ENCODE results near the gene A3GALT2. TPM values are rescaled to one million over a fixed set of nuclear protein-coding genes. Genes with fewer than 3 reads are reported as not detected.

Gene A3GALT2
- total RNA-seq, 1 experiment from 2014 or later, result not detected

DNA sequence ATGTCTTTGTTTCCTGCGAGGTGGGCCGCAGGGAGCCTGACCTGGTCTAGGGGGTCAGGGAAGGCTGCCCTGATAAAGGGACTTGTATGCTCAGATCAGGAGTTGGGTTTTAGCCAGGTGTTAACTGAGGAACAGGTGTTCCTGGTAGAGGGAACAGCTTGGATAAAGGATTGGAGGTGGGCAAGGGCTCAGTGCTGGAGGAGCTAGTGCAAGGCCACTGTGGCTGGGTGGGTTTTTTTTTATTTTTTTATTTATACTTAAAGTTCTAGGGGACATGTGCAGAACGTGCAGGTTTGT lies 31.1 kb downstream of the A3GALT2 start:
- Mint-ChIP-seq H3K36me3 (peaks cover 12% of the 10 kb centered on the region), H3K9me3 (peaks cover 3% of the 10 kb centered on the region; the same call in 1 of the 2 replicates), H3K27me3 (ENCODE audit: low read depth) (no peaks in the 10 kb centered on the region), H3K4me1 (peaks cover 2% of the 10 kb centered on the region; the same call in 1 of the 2 replicates), H3K4me3 (no peak overlapping the region), H3K27ac (no peak overlapping the region)
- POLR2A ChIA-PET, result no interaction called here
- no peak for TF ChIP-seq JAZF1 (CRISPR knock-in tag; IDR thresholded peaks at IDR 0.05)
- DNase-seq (ENCODE audit: low spot score), result no peak
- CTCF ChIA-PET, result no interaction called here
- ATAC-seq, result no peak

DNA sequence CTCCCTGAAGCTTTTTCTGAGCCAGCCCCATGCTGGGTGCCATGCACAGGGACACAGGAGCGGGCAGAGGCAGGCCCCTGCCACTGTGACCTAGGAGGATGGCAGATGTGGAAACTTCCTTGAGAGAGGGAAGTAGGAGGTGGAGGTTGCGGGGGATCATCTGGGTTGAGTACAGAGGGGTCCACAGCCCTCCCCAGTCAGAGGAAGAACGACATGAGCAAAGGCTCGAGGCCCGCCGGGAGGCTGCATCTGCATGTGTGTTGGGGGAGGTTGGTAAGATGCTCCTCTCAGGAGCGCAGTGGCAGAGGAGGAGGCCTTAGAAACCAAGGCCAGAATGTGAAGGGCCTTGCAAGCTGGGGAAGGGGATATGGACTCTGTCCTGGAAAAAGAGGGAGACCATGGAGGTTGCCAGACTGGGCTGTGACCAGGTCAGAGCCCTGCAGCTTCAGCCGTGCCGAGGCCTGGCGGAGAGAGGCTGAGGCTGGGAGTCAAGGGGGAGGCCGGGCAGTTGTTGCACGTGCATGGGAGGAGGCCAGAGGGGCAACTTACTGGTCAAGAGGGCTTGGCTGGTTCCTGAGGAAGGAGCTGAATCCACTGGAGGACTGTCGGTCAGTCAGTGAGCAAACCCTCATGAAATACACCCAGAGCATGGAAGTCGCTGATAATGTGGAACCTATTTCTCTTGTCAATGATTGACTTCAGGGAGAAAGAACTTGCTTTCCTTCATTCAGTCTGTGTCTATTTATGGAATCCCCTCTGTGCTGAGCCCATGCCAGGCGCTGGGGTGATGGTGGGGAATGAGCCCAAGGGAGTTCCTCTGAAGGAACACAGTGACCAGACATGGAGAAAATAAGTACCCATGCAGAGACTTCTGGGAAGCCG lies 31.7 kb downstream of the A3GALT2 start:
- Mint-ChIP-seq H3K27me3 (ENCODE audit: low read depth) (no peaks in the 10 kb centered on the region), H3K27ac (no peak overlapping the region), H3K36me3 (peaks cover 14% of the 10 kb centered on the region), H3K4me3 (no peak overlapping the region), H3K4me1 (no peaks in the 10 kb centered on the region), H3K9me3 (peaks cover 3% of the 10 kb centered on the region; the same call in 1 of the 2 replicates)
- no peak for ATAC-seq
- no peak for DNase-seq (ENCODE audit: low spot score)
- ChIA-PET CTCF (no interaction called here), POLR2A (interaction anchor here (0.6 kb wide), 1 partner anchor 16 kb away, joined by 4 read pairs; no protein-coding TSS in a partner anchor)
- TF ChIP-seq, protein P1, sequence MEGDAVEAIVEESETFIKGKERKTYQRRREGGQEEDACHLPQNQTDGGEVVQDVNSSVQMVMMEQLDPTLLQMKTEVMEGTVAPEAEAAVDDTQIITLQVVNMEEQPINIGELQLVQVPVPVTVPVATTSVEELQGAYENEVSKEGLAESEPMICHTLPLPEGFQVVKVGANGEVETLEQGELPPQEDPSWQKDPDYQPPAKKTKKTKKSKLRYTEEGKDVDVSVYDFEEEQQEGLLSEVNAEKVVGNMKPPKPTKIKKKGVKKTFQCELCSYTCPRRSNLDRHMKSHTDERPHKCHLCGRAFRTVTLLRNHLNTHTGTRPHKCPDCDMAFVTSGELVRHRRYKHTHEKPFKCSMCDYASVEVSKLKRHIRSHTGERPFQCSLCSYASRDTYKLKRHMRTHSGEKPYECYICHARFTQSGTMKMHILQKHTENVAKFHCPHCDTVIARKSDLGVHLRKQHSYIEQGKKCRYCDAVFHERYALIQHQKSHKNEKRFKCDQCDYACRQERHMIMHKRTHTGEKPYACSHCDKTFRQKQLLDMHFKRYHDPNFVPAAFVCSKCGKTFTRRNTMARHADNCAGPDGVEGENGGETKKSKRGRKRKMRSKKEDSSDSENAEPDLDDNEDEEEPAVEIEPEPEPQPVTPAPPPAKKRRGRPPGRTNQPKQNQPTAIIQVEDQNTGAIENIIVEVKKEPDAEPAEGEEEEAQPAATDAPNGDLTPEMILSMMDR (IDR thresholded peaks at IDR 0.05), result no peak
- TF ChIP-seq TP53 (CRISPR knock-in tag; IDR thresholded peaks at IDR 0.05), result no peak
- no peak for TF ChIP-seq FOXJ3 (CRISPR knock-in tag; IDR thresholded peaks at IDR 0.05; ENCODE audit: borderline replicate concordance)
- TF ChIP-seq CBFB (CRISPR knock-in tag; IDR thresholded peaks at IDR 0.05; ENCODE audit: low read depth), result no peak
- no peak for TF ChIP-seq SOX15 (CRISPR knock-in tag; IDR thresholded peaks at IDR 0.05)
- no peak for TF ChIP-seq JUN (CRISPR knock-in tag; IDR thresholded peaks at IDR 0.05)

DNA sequence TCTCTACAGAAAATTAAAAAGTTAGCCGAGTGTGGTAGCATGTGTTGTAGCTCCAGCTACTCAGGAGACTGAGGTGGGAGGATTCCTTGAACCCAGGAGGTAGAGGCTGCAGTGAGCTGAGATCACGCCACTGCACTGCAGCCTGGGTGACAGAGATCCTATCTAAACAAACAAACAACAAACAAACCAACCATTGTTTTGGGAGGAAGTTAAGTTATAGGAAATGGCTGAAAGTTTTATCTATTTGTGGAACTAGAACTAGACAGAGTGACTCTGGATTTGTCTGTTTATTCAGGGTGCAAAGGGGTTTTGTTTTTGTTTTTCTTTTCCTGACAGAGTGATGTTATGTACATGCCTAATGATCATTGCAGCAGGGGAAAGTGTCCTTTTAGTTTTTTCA lies 33.6 kb downstream of the A3GALT2 start:
- Mint-ChIP-seq H3K4me1 (no peaks in the 10 kb centered on the region), H3K27ac (no peak overlapping the region), H3K27me3 (ENCODE audit: low read depth) (no peaks in the 10 kb centered on the region), H3K4me3 (no peak overlapping the region), H3K9me3 (peaks cover 3% of the 10 kb centered on the region; the same call in 1 of the 2 replicates), H3K36me3 (peaks cover 20% of the 10 kb centered on the region)
- DNase-seq (ENCODE audit: low spot score) (no peak), ATAC-seq (no peak)
- ChIA-PET POLR2A (no interaction called here), CTCF (no interaction called here)
- TF ChIP-seq ELF4 (CRISPR knock-in tag; IDR thresholded peaks at IDR 0.05; ENCODE audit: low read depth), result no peak
- TF ChIP-seq, protein P2, sequence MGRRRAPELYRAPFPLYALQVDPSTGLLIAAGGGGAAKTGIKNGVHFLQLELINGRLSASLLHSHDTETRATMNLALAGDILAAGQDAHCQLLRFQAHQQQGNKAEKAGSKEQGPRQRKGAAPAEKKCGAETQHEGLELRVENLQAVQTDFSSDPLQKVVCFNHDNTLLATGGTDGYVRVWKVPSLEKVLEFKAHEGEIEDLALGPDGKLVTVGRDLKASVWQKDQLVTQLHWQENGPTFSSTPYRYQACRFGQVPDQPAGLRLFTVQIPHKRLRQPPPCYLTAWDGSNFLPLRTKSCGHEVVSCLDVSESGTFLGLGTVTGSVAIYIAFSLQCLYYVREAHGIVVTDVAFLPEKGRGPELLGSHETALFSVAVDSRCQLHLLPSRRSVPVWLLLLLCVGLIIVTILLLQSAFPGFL (CRISPR knock-in tag; IDR thresholded peaks at IDR 0.05; ENCODE audit: borderline replicate concordance), result no peak
- no peak for TF ChIP-seq FOXJ3 (CRISPR knock-in tag; IDR thresholded peaks at IDR 0.05; ENCODE audit: borderline replicate concordance)
- no peak for TF ChIP-seq TEAD4 (CRISPR knock-in tag; IDR thresholded peaks at IDR 0.05)
- TF ChIP-seq, protein P3, sequence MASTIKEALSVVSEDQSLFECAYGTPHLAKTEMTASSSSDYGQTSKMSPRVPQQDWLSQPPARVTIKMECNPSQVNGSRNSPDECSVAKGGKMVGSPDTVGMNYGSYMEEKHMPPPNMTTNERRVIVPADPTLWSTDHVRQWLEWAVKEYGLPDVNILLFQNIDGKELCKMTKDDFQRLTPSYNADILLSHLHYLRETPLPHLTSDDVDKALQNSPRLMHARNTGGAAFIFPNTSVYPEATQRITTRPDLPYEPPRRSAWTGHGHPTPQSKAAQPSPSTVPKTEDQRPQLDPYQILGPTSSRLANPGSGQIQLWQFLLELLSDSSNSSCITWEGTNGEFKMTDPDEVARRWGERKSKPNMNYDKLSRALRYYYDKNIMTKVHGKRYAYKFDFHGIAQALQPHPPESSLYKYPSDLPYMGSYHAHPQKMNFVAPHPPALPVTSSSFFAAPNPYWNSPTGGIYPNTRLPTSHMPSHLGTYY (CRISPR knock-in tag; IDR thresholded peaks at IDR 0.05), result no peak
- TF ChIP-seq, protein P4, sequence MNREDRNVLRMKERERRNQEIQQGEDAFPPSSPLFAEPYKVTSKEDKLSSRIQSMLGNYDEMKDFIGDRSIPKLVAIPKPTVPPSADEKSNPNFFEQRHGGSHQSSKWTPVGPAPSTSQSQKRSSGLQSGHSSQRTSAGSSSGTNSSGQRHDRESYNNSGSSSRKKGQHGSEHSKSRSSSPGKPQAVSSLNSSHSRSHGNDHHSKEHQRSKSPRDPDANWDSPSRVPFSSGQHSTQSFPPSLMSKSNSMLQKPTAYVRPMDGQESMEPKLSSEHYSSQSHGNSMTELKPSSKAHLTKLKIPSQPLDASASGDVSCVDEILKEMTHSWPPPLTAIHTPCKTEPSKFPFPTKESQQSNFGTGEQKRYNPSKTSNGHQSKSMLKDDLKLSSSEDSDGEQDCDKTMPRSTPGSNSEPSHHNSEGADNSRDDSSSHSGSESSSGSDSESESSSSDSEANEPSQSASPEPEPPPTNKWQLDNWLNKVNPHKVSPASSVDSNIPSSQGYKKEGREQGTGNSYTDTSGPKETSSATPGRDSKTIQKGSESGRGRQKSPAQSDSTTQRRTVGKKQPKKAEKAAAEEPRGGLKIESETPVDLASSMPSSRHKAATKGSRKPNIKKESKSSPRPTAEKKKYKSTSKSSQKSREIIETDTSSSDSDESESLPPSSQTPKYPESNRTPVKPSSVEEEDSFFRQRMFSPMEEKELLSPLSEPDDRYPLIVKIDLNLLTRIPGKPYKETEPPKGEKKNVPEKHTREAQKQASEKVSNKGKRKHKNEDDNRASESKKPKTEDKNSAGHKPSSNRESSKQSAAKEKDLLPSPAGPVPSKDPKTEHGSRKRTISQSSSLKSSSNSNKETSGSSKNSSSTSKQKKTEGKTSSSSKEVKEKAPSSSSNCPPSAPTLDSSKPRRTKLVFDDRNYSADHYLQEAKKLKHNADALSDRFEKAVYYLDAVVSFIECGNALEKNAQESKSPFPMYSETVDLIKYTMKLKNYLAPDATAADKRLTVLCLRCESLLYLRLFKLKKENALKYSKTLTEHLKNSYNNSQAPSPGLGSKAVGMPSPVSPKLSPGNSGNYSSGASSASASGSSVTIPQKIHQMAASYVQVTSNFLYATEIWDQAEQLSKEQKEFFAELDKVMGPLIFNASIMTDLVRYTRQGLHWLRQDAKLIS (CRISPR knock-in tag; IDR thresholded peaks at IDR 0.05; ENCODE audit: borderline replicate concordance), result no peak
- TF ChIP-seq ATF1 (CRISPR knock-in tag; IDR thresholded peaks at IDR 0.05), result no peak
- no peak for TF ChIP-seq GRHL2 (CRISPR knock-in tag; IDR thresholded peaks at IDR 0.05; ENCODE audit: insufficient replicate concordance, severe bottlenecking)
- TF ChIP-seq, protein P5, sequence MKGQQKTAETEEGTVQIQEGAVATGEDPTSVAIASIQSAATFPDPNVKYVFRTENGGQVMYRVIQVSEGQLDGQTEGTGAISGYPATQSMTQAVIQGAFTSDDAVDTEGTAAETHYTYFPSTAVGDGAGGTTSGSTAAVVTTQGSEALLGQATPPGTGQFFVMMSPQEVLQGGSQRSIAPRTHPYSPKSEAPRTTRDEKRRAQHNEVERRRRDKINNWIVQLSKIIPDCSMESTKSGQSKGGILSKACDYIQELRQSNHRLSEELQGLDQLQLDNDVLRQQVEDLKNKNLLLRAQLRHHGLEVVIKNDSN (CRISPR knock-in tag; IDR thresholded peaks at IDR 0.05), result no peak
- TF ChIP-seq OVOL2 (CRISPR knock-in tag; IDR thresholded peaks at IDR 0.05; ENCODE audit: borderline replicate concordance), result no peak
- TF ChIP-seq, protein P6, sequence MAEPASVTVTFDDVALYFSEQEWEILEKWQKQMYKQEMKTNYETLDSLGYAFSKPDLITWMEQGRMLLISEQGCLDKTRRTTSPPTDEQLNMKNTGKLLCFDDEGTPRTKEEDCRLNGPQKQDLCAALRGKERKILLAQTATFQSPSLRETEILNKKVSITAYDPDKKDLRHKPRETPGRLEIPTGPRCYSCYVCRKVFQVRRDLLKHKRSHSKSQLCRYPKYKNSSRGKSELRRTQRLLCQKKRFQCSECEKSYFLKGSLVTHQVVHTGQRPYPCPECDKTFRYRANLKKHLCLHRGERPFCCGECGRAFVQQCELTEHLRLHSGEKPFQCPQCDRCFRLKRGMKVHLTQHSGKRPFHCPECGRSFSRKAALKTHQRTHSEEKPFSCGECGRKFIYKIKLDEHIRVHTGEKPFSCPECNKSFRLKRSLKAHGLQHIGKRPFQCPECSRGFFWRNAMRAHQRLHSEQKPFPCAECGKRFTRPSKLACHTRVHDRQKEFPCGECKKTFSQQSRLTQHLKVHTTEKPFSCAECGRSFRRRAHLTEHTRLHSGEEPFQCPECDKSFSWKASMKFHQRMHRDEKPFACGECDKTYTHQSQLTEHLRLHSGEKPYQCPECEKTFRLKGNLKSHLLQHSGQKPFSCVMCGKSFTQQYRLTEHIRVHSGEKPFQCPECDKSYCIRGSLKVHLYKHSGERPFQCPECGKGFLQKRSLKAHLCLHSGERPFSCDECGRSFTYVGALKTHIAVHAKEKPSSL (CRISPR knock-in tag; conservative IDR thresholded peaks at IDR 0.05), result no peak
- TF ChIP-seq, protein P7, sequence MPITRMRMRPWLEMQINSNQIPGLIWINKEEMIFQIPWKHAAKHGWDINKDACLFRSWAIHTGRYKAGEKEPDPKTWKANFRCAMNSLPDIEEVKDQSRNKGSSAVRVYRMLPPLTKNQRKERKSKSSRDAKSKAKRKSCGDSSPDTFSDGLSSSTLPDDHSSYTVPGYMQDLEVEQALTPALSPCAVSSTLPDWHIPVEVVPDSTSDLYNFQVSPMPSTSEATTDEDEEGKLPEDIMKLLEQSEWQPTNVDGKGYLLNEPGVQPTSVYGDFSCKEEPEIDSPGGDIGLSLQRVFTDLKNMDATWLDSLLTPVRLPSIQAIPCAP (CRISPR knock-in tag; IDR thresholded peaks at IDR 0.05), result no peak

Data from WTC11 (cell line).